Retinal pigment epithelial cell (primary cell): ENCODE data around the gene PADI4.
A peak's percentile ranks its signal among the peaks of the same experiment; 100 is the strongest.

ENCODE experiments used
- DNase-seq: peaks from one replicate; pipeline ENCODE4 v3.0.0-alpha.2; 2010; ENCODE audit warnings: low read depth
- H3K4me3 ChIP-seq: 2 replicates; pipeline ENCODE4 v1.5.1; 2011; ENCODE audit warnings: mild to moderate bottlenecking, low read length, control low read depth, moderate library complexity
- TF ChIP-seq, protein P1 (sequence below): conservative IDR thresholded peaks from 2 replicates; pipeline ENCODE4 v1.5.1; 2011; ENCODE audit warnings: low read depth, low read length, control low read depth, inconsistent platforms

Gene PADI4

DNA sequence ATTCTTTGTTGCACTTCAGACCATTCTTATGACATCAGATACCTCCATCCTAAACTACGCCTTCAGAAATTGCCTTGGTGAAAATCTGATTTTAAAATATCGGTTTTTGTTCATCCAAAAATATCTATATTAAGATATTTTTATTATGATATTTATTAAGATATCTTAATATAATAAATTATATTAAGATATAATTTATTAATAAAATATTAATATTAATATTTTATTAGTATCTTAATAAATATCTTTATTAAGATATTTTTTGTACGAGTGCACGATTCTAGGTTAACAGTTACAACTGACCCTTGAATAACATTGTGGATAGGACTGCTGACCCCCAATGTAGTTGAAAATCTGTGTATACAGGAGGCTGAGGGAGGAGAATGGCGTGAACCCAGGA lies 20.9 kb downstream of the PADI4 start:
- TF ChIP-seq, protein P1, sequence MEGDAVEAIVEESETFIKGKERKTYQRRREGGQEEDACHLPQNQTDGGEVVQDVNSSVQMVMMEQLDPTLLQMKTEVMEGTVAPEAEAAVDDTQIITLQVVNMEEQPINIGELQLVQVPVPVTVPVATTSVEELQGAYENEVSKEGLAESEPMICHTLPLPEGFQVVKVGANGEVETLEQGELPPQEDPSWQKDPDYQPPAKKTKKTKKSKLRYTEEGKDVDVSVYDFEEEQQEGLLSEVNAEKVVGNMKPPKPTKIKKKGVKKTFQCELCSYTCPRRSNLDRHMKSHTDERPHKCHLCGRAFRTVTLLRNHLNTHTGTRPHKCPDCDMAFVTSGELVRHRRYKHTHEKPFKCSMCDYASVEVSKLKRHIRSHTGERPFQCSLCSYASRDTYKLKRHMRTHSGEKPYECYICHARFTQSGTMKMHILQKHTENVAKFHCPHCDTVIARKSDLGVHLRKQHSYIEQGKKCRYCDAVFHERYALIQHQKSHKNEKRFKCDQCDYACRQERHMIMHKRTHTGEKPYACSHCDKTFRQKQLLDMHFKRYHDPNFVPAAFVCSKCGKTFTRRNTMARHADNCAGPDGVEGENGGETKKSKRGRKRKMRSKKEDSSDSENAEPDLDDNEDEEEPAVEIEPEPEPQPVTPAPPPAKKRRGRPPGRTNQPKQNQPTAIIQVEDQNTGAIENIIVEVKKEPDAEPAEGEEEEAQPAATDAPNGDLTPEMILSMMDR: no peak
- DNase-seq: no peak
- H3K4me3 ChIP-seq: no peak overlapping the region

DNA sequence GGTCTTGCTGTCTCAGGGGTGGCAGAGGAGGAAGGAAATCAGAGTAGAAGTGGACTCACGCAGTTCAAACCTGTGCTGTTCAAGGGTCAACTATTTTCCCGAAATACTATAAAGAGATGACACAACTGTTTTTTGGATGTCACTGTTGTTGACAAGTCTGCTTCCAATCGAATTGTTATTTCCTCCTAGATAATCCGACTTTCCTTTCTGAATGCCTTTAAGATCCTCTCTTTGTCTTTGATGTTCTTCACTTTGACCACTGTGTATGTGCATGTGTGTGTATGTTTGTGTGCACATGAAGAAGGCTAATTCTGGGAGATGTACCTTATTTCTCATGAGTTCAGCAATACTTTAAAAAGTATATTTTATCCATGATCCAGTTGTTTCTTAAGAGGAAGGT lies 21.6 kb downstream of the PADI4 start:
- H3K4me3 ChIP-seq: no peak overlapping the region
- TF ChIP-seq, protein P1: no peak
- no peak for DNase-seq

DNA sequence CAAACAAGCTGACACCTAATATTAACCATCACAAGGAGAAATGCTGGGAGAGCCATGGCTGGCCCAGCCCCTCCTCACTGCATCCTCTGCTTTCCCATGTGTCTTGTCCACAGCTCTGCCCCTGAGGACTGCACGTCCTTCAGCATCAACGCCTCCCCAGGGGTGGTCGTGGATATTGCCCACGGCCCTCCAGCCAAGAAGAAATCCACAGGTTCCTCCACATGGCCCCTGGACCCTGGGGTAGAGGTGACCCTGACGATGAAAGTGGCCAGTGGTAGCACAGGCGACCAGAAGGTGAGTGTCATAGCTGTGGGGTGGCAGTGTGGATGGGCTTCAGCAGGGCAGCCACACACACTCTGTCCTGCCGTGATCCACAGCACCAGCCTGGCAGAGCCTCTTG lies 22.9 kb downstream of the PADI4 start:
- TF ChIP-seq, protein P1: no peak
- H3K4me3 ChIP-seq: no peak overlapping the region
- DNase-seq: no peak

DNA sequence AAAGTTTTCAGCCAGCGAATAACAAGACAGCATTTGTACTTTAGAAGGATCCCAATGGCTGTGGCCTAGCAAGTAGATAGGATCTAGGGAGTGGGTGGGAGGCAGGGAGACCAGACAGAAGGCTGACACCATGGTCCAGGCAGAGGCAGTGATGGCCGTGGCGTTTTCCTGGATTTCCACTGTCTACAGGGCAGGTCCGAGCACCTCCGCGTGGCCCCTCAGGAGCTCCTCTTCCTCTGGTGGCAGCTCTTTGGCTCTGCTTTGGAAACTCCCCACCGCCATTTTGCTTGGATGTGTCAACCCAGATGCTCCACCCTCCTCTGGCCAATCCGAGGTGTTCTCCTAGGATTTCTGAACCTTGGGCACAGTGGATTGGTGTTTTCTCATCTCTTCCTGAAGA lies 25.1 kb downstream of the PADI4 start:
- no peak for DNase-seq
- TF ChIP-seq, protein P1: no peak
- no peak overlapping the region for H3K4me3 ChIP-seq

DNA sequence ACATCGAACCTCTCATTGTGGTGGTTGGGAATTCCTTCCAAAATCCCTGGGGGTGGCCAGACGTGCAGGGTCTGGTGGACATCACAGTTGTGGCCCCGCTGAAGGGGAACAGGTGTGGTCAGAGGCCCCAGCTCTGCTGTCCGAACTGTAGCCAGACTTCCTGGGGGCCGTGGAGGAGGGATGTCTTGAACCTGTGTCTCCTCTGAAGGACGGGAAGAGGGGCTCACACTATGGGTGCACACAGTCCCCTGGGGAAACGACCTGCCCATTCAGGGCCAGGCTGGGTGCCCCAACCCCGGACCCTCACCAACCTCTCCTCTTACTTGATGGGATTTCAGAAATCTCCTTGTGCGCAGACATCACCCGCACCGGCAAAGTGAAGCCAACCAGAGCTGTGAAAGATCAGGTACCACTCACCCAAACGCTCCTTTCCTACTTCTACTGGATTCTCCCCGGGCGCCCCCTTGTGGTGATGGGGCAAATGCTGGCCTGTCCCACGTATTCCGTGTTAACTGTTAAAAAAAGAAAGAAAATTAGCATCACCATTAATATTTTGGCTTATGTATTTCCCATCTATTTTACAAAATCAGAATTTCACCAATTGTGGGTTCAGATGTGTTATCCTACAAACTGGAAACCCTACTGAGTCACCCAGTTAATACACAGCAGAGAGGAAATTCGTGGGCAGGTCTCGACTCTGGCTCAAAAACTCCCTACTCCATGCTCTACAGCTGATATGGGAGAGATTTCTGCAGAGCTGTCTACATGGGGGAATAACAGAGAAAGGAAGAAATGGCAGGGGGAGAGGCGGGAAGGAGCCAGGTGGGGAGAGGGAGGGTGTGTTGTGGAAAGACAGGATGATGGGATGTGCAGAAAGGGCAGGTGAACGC lies 28.1 kb downstream of the PADI4 start:
- peak; percentile 11 for DNase-seq
- TF ChIP-seq, protein P1: peak; percentile 97
- H3K4me3 ChIP-seq: no peak overlapping the region

DNA sequence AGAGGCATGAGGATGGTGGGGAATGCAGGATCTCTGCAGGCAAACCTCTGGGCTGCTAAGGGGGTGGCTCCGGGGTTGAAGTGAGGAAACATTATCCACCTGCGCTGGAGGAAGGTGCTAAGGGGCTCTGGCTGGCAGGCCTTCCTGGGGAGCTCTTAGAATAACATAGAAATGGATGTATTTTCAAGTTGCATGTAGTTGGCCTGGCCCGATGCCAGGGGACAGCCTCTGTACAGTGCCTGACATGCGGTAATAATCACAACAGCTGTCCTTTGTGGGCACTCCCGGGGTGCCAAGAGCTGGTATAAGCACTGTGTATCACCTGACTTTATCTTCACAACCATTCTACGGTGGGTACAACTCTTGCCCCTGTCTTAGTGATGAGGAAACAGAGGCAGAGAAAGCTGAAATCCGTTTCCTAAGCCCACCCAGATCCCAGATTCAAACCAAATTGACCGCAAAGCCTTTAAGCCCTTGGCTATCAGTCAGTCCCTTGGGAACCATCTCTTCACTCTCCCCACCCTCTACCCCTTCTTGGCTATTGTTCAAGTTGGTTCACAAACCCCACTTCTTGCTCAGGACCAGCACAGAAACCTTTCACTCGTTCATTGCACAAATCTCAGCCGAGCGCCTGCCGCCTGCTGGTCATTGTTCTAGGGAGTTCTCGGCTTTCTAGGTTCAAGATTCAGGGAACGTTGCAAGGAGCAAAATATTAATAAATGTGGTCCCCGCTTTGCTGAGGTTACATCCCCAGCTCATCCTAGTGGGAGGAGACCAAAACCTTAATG lies 30.9 kb downstream of the PADI4 start:
- H3K4me3 ChIP-seq: no peak overlapping the region
- TF ChIP-seq, protein P1: no peak
- DNase-seq: no peak
